NCI-H510A treated with DMSO at 0.1 percent for 48 hours (cell line): ENCODE measurements around the gene MESP1.
"Not testable (repeated sequence)": the region's sequence is repeated elsewhere in the genome, so short reads cannot be mapped to it uniquely, and the experiment has no call there.

Source experiments
- DNase-seq: peaks from one replicate; lab custom pipeline; 2025; lab: John Stamatoyannopoulos, UW

Gene MESP1

GRCh38 chr15:89750560-89751542, at the start of gene MESP1:
Gene MESP1, minus strand, starts transcription at chr15:89751249. Its CDS starts 18 bp downstream, at chr15:89751231.
- DNase-seq: peak; percentile 64

DNA sequence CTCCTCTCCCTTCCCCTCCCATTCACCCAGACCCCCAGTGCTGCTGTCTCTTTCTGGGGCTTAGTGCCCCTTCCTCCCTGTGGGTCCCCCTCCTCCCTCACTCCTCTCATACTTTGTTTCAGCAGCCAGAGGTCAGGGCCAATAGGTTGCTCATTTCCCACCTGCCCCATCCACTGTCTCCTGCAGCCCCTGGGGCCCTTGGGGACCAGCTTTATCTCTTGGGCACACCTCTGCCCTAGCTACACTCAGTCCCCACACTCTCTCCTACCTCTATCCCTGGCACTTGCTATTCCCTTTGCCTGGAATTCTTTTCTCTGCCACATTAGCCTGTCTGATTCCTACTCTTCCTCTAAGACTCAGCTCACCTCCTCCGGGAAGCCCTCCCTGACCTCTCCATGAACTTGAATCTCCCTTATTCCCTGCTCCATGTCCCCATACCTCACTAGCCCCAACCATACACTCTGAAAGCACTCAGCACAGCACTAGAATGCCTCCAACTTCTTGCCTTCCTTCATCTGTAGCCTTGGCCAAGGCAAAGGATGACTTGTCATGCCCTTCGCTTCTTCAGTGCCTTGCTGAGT, 49.0 kb upstream of the MESP1 start:
- no peak for DNase-seq

- DNase-seq: no peak
Observed at GRCh38 chr15:89799011-89799911, 48.2 kb upstream of the MESP1 start.

DNA sequence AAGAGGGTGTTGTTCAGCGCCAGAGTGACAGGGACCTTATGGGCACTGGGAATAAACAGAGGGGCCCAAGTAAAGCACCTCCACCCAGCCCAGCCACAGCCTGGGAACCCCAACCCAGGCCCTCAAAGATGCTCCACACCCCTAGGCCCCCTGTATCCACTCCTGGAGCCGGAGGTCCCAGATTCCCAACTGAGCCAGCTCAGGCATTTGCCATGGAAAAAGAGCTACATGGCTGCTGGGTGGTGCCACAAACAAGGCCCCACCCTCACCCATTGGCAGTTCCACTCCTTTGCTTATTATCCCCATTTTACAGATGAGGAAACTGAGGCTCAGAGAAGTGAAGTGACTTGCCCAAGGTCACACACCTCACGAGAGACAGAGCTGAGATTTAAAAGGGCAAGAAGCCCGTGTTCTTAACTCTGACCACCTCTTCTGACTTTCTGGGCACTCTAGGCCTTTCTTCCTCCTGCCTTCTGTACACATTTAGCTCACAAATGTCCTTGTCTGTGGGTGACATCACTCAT, 46.7 kb upstream of the MESP1 start:
- no peak for DNase-seq

- DNase-seq: no peak
Observed at GRCh38 chr15:89795996-89796395, 44.9 kb upstream of the MESP1 start.

- DNase-seq: no peak
Observed at GRCh38 chr15:89794627-89795241, 43.7 kb upstream of the MESP1 start.

GRCh38 chr15:89792106-89792805, 41.2 kb upstream of the MESP1 start:
- DNase-seq: no peak

DNA sequence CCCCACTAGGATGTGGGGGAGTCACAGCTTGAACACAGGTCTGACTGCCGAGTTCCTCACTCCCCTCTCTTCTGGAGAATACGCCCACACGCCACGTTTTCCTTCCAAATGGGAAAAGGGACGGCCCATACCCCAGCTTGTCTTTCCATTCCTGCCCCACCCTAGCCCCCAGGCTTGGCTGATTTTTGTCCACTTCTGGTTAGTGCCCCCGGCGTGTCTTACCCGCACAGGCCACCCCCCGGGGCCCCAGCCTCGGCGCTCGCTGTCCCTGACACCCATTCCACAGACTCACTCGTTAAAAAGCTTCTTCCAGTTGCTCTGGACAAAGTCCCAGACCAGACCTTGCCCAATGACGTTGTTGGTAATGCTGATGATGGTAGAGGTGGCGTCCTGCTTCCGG, 39.6 kb upstream of the MESP1 start:
- no peak for DNase-seq

DNA sequence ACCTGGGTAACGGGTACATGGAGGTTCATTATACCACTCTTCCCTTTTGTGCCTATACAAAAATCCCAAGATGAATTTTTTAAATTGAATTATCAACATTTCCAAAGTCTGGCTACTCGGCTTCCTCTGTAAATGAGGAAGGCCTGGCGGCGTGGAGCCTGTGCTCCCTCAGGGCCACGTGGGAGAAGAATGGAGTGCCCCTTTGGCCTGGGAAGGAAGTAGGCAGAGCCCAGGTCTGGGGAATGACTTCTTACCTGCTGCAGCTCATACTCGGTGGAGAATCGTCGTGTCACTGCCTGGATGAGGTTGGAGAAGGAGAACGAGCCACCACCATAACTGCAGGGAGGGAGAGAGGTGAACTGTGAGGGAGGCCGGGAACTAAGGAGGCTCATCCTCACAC, 39.2 kb upstream of the MESP1 start:
- no peak for DNase-seq

DNA sequence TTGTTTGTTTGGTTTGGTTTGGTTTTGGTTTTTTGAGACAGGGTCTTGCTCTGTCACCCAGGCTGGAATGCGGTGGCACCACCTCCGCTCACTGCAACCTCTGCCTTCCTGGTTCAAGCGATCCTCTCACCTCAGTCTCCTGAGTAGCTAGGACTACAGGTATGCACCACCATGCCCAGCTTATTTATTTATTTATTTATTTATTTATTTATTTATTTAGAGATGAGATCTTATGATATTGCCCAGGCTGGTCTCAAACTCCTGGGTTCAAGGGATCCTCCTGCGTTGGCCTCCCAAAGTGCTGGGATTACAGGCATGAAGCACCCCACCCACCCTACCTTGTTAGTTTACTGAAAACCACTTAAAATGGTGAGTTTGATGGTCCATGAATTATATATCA, 37.5 kb upstream of the MESP1 start:
- DNase-seq: not testable (repeated sequence)

DNA sequence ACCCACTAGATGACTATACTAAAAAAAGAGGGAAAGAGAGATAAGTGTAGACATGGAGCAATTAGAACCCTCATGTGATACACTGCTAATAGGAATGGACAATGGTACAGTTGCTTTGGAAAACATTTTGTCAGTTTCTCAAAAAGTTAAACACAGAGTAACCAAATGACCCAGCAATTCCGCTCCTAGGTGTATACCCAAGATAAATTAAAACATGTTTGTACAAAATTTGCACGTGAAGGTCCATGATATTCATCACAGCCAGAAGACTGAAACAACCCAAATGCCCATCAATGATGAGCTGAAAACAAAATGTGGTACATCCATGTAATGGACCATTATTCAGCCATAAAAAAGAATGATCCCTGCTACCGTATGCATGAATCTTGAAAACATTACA, 36.9 kb upstream of the MESP1 start:
- DNase-seq: no peak

DNA sequence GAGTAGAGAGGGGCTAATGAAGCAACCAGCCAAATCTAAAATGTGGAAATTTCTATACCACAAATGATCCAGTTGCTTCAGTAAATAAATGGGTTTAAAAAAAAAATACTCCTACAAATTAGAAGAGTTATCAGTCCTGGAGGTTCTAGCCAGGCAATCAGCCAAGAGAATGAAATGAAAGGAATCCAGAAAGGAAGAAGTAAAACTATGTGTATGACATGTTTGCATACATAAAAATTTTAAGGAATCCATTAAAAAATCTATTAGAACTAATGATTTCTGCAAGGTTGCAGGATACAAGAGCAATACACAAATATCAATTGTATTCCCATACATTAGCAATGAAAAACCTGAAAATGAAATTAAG, 34.7 kb upstream of the MESP1 start:
- DNase-seq: no peak

DNA sequence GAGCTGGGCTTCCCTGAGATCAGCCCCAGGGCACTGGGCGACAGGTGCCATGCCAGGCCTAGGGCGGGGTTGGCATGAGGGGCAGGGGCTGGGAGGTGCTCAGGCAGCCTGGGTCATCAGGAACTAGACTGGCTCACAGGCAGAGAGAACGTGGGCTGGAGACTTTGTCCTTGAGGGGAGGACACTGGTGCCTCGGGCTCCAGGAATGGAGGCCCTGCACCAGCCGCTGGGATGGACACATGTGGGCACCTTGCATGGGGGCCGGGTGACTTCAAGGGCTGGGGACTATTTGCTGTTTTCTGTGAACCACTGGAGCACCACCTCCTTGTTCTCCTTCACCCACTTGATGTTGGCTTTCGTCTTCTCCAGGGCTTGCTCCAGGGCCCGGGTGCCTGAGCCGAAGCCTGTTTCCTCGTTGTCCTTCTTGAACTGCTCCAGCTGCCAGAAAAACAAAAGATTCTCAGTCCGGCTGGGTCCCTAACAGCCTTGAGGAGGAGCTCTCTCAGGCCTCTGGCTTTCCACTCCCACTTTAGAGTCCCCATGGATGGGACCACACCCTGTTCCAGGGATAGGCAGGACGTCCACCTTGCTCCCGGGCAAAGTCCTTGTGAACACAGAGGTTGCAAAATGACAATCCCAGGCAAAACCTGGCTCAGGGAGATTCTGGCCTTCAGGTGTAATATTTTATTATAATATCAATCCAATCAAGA, 34.2 kb upstream of the MESP1 start:
- no peak for DNase-seq

DNA sequence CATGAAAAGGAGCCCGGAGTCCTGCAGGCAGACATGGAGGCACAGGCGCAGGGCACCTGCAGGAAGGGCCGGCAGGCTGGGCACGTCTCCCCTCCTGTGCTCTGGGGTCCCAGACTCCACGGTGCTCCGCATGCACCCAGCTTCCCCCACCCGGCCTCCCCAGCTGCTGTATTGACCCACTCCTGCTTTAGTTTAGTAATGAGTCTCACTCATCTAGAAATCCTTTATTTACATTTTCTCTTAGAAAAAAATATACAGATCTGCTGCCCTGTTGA, 33.6 kb upstream of the MESP1 start:
- DNase-seq: no peak

DNA sequence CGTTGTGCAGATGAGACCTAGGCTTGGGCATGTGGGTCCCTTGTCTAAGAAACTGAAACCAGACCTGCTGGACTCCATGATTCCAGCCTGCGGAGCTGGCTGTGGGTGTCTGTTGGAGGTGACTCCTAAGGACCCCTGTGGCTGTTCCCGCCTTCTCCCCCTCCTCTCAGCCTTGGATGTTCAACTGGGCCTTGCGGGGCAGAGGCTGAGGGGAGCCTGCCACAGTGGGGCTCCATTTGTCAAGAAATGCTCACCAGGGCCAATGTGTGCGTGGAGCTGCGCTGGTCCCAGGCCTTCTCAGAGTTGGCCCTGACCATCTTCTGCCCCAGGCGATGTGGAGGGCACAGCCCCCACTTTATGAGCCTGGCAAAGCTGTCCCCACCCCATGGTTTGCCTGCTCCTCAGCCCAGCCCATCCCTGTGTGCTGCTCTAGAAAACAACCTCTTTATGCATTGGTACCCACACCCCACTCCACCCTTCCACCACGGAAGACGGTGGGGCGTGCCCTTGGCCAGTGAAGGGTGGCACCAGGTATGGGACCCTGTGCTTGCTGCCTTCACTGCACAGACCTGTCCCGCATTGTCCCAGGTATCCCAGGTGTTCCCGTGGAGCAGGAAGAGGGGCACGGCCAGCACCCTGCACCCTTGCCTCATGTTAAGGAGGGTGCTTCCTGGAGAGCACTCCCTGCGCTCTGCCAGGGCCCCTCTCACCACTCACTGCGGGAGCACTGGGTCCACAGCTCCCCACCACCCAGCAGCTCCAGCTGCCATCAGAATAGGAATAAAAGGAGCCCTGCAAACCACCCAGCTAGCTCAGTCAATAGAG, 33.0 kb upstream of the MESP1 start:
- DNase-seq: no peak

- no peak for DNase-seq
Observed at GRCh38 chr15:89783111-89783860, 32.2 kb upstream of the MESP1 start.

- not testable (repeated sequence) for DNase-seq
Observed at GRCh38 chr15:89782619-89782950, 31.5 kb upstream of the MESP1 start.

GRCh38 chr15:89781891-89782618, 31.0 kb upstream of the MESP1 start:
- no peak for DNase-seq

DNA sequence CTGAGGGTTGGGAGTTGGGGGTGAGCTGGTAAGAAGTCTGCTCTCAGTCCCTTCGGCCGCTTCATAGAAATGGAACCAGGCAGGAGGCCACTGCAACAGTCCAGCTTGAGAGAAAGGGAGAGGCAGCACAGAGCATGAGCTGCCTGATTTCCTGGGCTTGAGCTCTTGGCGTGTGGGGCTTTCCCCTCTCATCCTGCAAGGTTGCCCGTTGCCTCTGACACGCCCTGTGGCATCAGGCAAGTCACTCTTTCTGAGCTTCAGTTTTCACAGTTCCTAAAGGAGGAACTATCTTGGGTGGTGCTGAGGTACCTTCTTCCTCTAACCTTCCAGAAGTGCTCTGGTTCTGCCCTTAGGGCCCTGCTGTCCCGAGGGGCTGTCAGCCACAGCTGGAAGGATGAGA, 30.0 kb upstream of the MESP1 start:
- DNase-seq: no peak
